ENCODE data around the gene PIP4P1. TPM values are rescaled to one million over a fixed set of nuclear protein-coding genes. Genes with fewer than 3 reads are reported as not detected.

PIP4P1 gene
- total and polyA plus RNA-seq, 2 experiments from 2014 or later, result 20.9 to 26.4 TPM

DNA sequence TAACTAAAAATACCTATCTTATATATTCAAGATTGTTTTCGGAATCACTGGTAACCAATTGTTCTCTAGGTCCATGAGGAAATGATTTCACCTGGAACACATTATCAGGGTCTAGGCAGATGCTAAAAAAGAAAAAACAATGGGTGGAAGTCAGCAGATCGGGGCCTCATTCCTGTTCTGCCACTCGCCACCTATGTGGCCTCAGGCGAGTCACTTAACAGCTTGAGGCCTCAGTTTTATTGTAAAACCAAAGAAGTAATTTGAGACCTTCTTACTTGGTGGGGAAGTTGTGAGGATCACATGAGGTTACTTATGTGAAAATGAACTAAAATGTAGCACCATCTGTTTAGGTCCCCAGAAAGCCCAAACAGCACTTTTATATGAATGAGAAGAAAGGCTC is 37.9 kb upstream of the PIP4P1 start:
- Mint-ChIP-seq H3K9me3 (peaks cover 8% of the 10 kb centered on the region; the same call in 2 of the 3 replicates), H3K4me1 (peaks cover 33% of the 10 kb centered on the region), H3K27me3 (ENCODE audit: insufficient read depth, low read depth, poor library complexity) (peaks cover 2% of the 10 kb centered on the region), H3K36me3 (ENCODE audit: low read depth) (peaks cover 5% of the 10 kb centered on the region), H3K4me3 (no peak overlapping the region; the same call in 2 of the 3 replicates), H3K27ac (peak overlapping the region; percentile 30; the same call in 1 of the 2 replicates)
- H3K4me3 ChIP-seq, result no peak overlapping the region
- no peaks in the 10 kb centered on the region for H3K36me3 ChIP-seq (ENCODE audit: insufficient read depth)
- H3K9me2 ChIP-seq (ENCODE audit: insufficient read depth), result no peaks in the 10 kb centered on the region; the same call in 1 of the 2 replicates
- H4K20me1 ChIP-seq (replicated peaks; ENCODE audit: insufficient read depth), result no peaks in the 10 kb centered on the region
- peak overlapping the region; percentile 2; the same call in 1 of the 2 replicates for H2AFZ ChIP-seq
- no peaks in the 10 kb centered on the region; the same call in 1 of the 2 replicates for H3F3A ChIP-seq (replicated peaks; ENCODE audit: low read depth)
- H3K27ac ChIP-seq (ENCODE audit: low read depth), result no peak overlapping the region
- no peaks in the 10 kb centered on the region for H3K27me3 ChIP-seq (ENCODE audit: insufficient read depth)
- H3K4me2 ChIP-seq, result peak overlapping the region; percentile 5; the same call in 1 of the 2 replicates
- H3K79me2 ChIP-seq (replicated peaks; ENCODE audit: insufficient read depth), result no peaks in the 10 kb centered on the region
- ATAC-seq, result peak; percentile 74
- peaks cover 21% of the 10 kb centered on the region for H3K4me1 ChIP-seq (ENCODE audit: insufficient read depth)
- peak; percentile 49 for DNase-seq (ENCODE audit: low spot score)
- TF ChIP-seq EZH2phosphoT487 (IDR thresholded peaks at IDR 0.05; ENCODE audit: unreplicated experiment), result no peak
- no peak for TF ChIP-seq POLR2AphosphoS5 (IDR thresholded peaks at IDR 0.05; ENCODE audit: low read depth)
- TF ChIP-seq, protein P1, sequence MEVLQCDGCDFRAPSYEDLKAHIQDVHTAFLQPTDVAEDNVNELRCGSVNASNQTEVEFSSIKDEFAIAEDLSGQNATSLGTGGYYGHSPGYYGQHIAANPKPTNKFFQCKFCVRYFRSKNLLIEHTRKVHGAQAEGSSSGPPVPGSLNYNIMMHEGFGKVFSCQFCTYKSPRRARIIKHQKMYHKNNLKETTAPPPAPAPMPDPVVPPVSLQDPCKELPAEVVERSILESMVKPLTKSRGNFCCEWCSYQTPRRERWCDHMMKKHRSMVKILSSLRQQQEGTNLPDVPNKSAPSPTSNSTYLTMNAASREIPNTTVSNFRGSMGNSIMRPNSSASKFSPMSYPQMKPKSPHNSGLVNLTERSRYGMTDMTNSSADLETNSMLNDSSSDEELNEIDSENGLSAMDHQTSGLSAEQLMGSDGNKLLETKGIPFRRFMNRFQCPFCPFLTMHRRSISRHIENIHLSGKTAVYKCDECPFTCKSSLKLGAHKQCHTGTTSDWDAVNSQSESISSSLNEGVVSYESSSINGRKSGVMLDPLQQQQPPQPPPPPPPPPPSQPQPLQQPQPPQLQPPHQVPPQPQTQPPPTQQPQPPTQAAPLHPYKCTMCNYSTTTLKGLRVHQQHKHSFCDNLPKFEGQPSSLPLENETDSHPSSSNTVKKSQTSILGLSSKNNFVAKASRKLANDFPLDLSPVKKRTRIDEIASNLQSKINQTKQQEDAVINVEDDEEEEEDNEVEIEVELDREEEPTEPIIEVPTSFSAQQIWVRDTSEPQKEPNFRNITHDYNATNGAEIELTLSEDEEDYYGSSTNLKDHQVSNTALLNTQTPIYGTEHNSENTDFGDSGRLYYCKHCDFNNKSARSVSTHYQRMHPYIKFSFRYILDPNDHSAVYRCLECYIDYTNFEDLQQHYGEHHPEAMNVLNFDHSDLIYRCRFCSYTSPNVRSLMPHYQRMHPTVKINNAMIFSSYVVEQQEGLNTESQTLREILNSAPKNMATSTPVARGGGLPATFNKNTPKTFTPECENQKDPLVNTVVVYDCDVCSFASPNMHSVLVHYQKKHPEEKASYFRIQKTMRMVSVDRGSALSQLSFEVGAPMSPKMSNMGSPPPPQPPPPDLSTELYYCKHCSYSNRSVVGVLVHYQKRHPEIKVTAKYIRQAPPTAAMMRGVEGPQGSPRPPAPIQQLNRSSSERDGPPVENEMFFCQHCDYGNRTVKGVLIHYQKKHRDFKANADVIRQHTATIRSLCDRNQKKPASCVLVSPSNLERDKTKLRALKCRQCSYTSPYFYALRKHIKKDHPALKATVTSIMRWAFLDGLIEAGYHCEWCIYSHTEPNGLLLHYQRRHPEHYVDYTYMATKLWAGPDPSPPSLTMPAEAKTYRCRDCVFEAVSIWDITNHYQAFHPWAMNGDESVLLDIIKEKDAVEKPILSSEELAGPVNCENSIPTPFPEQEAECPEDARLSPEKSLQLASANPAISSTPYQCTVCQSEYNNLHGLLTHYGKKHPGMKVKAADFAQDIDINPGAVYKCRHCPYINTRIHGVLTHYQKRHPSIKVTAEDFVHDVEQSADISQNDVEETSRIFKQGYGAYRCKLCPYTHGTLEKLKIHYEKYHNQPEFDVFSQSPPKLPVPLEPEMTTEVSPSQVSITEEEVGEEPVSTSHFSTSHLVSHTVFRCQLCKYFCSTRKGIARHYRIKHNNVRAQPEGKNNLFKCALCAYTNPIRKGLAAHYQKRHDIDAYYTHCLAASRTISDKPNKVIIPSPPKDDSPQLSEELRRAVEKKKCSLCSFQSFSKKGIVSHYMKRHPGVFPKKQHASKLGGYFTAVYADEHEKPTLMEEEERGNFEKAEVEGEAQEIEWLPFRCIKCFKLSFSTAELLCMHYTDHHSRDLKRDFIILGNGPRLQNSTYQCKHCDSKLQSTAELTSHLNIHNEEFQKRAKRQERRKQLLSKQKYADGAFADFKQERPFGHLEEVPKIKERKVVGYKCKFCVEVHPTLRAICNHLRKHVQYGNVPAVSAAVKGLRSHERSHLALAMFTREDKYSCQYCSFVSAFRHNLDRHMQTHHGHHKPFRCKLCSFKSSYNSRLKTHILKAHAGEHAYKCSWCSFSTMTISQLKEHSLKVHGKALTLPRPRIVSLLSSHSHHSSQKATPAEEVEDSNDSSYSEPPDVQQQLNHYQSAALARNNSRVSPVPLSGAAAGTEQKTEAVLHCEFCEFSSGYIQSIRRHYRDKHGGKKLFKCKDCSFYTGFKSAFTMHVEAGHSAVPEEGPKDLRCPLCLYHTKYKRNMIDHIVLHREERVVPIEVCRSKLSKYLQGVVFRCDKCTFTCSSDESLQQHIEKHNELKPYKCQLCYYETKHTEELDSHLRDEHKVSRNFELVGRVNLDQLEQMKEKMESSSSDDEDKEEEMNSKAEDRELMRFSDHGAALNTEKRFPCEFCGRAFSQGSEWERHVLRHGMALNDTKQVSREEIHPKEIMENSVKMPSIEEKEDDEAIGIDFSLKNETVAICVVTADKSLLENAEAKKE (CRISPR knock-in tag; IDR thresholded peaks at IDR 0.05), result no peak

DNA sequence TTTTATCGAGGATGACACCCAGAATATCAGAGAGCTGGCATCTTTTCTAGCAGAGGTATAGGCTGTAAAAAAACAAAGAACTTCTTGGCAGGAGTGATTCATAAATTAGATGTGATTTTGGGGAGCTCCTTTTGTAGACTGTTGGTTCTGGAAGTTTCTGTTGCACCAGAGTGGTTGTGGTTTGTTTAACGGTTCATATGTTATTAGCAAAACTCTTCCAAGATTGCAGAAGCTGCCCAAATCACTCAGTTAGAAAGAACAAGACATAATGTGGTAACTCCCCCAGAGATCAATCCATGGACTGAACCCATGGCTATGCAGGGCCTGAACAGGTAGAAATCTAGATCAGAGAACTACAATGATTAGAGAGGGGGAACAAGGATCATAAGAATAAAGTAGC is 37.4 kb upstream of the PIP4P1 start:
- Histone ChIP-seq H4K20me1 (replicated peaks; ENCODE audit: insufficient read depth) (no peaks in the 10 kb centered on the region), H3K27me3 (ENCODE audit: insufficient read depth) (no peaks in the 10 kb centered on the region), H3F3A (replicated peaks; ENCODE audit: low read depth) (peaks cover 2% of the 10 kb centered on the region; the same call in 1 of the 2 replicates), H3K36me3 (ENCODE audit: insufficient read depth) (no peaks in the 10 kb centered on the region), H3K4me2 (peak overlapping the region; percentile 5; the same call in 1 of the 2 replicates), H3K9me2 (ENCODE audit: insufficient read depth) (no peaks in the 10 kb centered on the region; the same call in 1 of the 2 replicates), H3K4me1 (ENCODE audit: insufficient read depth) (peaks cover 21% of the 10 kb centered on the region), H3K79me2 (replicated peaks; ENCODE audit: insufficient read depth) (no peaks in the 10 kb centered on the region), H3K27ac (ENCODE audit: low read depth) (peak overlapping the region; percentile 40; the same call in 1 of the 2 replicates), H3K4me3 (no peak overlapping the region), H2AFZ (peak overlapping the region; percentile 45)
- ATAC-seq (no peak), DNase-seq (ENCODE audit: low spot score) (no peak)
- H3K27me3 Mint-ChIP-seq (ENCODE audit: insufficient read depth, low read depth, poor library complexity), result peaks cover 3% of the 10 kb centered on the region
- peaks cover under 1% of the 10 kb centered on the region; the same call in 2 of the 3 replicates for H3K36me3 Mint-ChIP-seq (ENCODE audit: low read depth)
- peaks cover 36% of the 10 kb centered on the region for H3K4me1 Mint-ChIP-seq
- H3K9me3 Mint-ChIP-seq, result peaks cover 3% of the 10 kb centered on the region; the same call in 2 of the 3 replicates
- H3K4me3 Mint-ChIP-seq, result no peak overlapping the region
- peak overlapping the region; percentile 34 for H3K27ac Mint-ChIP-seq
- no peak for TF ChIP-seq ZNF331 (CRISPR knock-in tag; IDR thresholded peaks at IDR 0.05; ENCODE audit: low read depth)
- TF ChIP-seq CREB1 (CRISPR knock-in tag; IDR thresholded peaks at IDR 0.05; ENCODE audit: low read depth), result no peak
- TF ChIP-seq POLR2AphosphoS5 (IDR thresholded peaks at IDR 0.05; ENCODE audit: low read depth), result no peak
- TF ChIP-seq, protein P2, sequence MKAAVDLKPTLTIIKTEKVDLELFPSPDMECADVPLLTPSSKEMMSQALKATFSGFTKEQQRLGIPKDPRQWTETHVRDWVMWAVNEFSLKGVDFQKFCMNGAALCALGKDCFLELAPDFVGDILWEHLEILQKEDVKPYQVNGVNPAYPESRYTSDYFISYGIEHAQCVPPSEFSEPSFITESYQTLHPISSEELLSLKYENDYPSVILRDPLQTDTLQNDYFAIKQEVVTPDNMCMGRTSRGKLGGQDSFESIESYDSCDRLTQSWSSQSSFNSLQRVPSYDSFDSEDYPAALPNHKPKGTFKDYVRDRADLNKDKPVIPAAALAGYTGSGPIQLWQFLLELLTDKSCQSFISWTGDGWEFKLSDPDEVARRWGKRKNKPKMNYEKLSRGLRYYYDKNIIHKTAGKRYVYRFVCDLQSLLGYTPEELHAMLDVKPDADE (IDR thresholded peaks at IDR 0.05), result no peak
- no peak for TF ChIP-seq JUNB (IDR thresholded peaks at IDR 0.05; ENCODE audit: unreplicated experiment)
- no peak for TF ChIP-seq EZH2phosphoT487 (IDR thresholded peaks at IDR 0.05; ENCODE audit: unreplicated experiment)

Data from GM23338 (cell line).